GM12878 (cell line): ENCODE results near the gene NDUFA11. TPM values are rescaled to one million over a fixed set of nuclear protein-coding genes. Genes with fewer than 3 reads are reported as not detected.

Source experiments
- ASH2L ChIP-seq: fragments of 300-600, 200-600 bp; sonication (generic); IDR thresholded peaks from 2 replicates; pipeline ENCODE4 v1.6.1; 2017; ENCODE audit warnings: low read depth, mild to moderate bottlenecking, borderline replicate concordance
- E2F4 ChIP-seq: IDR thresholded peaks from 2 replicates; pipeline ENCODE4 v1.6.1; 2012; ENCODE audit warnings: low read depth, low read length, improper control_type of control experiment
- GATAD2B ChIP-seq: fragments of 450-650 bp; conservative IDR thresholded peaks from 2 replicates; pipeline ENCODE4 v1.6.1; 2017; ENCODE audit warnings: low read depth, mild to moderate bottlenecking, moderate library complexity
- JUNB ChIP-seq: IDR thresholded peaks from 2 replicates; pipeline ENCODE4 v1.6.1; 2016; ENCODE audit warnings: antibody characterized with exemption, mild to moderate bottlenecking
- KLF5 ChIP-seq: fragments of 450-650 bp; IDR thresholded peaks from 2 replicates; pipeline ENCODE4 v1.6.1; 2014; ENCODE audit warnings: mild to moderate bottlenecking; ENCODE audit not compliant: partially characterized antibody
- NFYA ChIP-seq: IDR thresholded peaks from 2 replicates; pipeline ENCODE4 v1.6.1; 2011; ENCODE audit warnings: low read depth, mild to moderate bottlenecking, low read length, improper control_type of control experiment, borderline replicate concordance
- NKRF ChIP-seq: fragments of 450-650 bp; conservative IDR thresholded peaks from 2 replicates; pipeline ENCODE4 v1.6.1; 2017; ENCODE audit warnings: mild to moderate bottlenecking, moderate library complexity
- POLR2AphosphoS2 ChIP-seq: IDR thresholded peaks from 2 replicates; pipeline ENCODE4 v1.6.1; 2011; ENCODE audit warnings: low read depth, mild to moderate bottlenecking, low read length, improper control_type of control experiment, moderate library complexity
- RAD21 ChIP-seq: IDR thresholded peaks from 2 replicates; pipeline ENCODE4 v1.6.1; 2011; ENCODE audit warnings: mild to moderate bottlenecking, low read depth, low read length, moderate library complexity; ENCODE audit not compliant: insufficient read depth
- REST ChIP-seq: IDR thresholded peaks from 2 replicates; pipeline ENCODE4 v1.6.1; 2012; ENCODE audit warnings: mild to moderate bottlenecking, low read depth, low read length
- SRF ChIP-seq, 2 experiments: IDR thresholded peaks; 2 replicates each; pipeline ENCODE4 v1.6.1; 2011; ENCODE audit warnings: low read depth in 2 of 2, low read length in 2 of 2, mild to moderate bottlenecking in 1 of 2, moderate library complexity in 1 of 2
- TCF7 ChIP-seq: IDR thresholded peaks from 2 replicates; pipeline ENCODE4 v1.6.1; 2014; ENCODE audit warnings: antibody characterized with exemption, borderline replicate concordance
- ZNF217 ChIP-seq: fragments of 450-650 bp; IDR thresholded peaks from 2 replicates; pipeline ENCODE4 v1.6.1; 2017; ENCODE audit warnings: antibody characterized with exemption, mild to moderate bottlenecking
- polyA plus RNA-seq, 11 experiments: library from polyadenylated mRNA; depleted of rRNA in 4 of 11; unstranded in 6 of 11; stranded (reverse) in 5 of 11; fragments of >200 nt; fragmentation: Nextera tagmentation in 4 of 11; fragmentation: Illumina TruSeq in 1 of 11; extraction: Ambion mirVana in 4 of 11; extraction: Trizol in 1 of 11; gene quantifications; 1 replicate in 1 of 11; 2 replicates in 10 of 11; pipeline versions ENCODE4 v1.2.1 to v1.2.3, GENCODE V29; 2011 to 2016; ENCODE audit warnings: inconsistent platforms in 2 of 11, missing spikeins in 2 of 11, low read depth in 1 of 11
- total RNA-seq, 4 experiments: library from RNA; depleted of rRNA in 3 of 4; stranded (reverse); fragments of >200 nt in 3 of 4; fragmentation: Illumina TruSeq in 1 of 4; extraction: Trizol in 1 of 4; gene quantifications; 2 replicates each; pipeline versions ENCODE4 v1.2.1 to v1.2.3, GENCODE V29; 2013 to 2021
- TF ChIP-seq, protein P1 (sequence below): fragments of 450-650 bp; IDR thresholded peaks from 2 replicates; pipeline ENCODE4 v1.6.1; 2017; ENCODE audit warnings: mild to moderate bottlenecking, moderate library complexity
- TF ChIP-seq, protein P2 (sequence below): fragments of 450-650 bp; IDR thresholded peaks from 2 replicates; pipeline ENCODE4 v1.6.1; 2016; ENCODE audit warnings: mild to moderate bottlenecking

Gene NDUFA11
- total and polyA plus RNA-seq, 10 of the 15 experiments (the other 5 are each of a cell fraction or from before 2014, with no cell fraction given), result 108 to 600 (median 289) TPM

DNA sequence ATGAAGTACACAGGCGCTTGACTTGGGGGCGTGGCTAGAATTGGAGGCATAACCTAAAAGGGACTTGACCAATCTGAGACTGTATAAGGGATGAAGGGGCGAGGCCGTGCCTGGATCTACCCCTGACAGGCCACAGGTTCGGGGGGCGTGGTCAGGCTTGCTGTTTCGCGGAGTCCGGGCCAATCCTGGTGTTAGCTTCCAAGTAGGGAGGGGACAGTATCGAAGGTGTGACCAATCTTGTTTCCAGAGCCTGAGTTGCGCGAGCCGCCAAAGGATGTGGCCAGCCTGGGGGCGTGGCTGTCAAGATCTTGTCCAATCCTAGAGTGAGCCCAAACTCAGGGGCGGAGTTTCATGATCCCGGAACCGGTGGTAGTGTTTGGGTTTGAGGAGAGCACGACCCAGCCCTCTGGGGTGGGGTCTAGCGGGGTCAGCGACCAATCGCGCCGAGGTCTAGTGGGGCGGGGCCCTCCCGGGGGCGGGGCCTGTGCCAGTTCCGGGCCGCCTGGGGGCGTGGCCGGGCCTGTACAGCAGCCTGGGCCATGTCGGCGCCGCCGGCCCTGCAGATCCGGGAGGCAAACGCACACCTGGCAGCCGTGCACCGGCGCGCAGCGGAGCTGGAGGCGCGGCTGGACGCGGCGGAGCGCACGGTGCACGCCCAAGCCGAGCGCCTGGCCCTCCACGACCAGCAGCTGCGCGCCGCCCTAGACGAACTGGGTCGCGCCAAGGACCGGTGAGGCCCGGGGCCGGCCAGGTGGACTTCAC is 943 bp upstream of the NDUFA11 start, which contains the start of gene VMAC (continued):
- TF ChIP-seq, protein P1, sequence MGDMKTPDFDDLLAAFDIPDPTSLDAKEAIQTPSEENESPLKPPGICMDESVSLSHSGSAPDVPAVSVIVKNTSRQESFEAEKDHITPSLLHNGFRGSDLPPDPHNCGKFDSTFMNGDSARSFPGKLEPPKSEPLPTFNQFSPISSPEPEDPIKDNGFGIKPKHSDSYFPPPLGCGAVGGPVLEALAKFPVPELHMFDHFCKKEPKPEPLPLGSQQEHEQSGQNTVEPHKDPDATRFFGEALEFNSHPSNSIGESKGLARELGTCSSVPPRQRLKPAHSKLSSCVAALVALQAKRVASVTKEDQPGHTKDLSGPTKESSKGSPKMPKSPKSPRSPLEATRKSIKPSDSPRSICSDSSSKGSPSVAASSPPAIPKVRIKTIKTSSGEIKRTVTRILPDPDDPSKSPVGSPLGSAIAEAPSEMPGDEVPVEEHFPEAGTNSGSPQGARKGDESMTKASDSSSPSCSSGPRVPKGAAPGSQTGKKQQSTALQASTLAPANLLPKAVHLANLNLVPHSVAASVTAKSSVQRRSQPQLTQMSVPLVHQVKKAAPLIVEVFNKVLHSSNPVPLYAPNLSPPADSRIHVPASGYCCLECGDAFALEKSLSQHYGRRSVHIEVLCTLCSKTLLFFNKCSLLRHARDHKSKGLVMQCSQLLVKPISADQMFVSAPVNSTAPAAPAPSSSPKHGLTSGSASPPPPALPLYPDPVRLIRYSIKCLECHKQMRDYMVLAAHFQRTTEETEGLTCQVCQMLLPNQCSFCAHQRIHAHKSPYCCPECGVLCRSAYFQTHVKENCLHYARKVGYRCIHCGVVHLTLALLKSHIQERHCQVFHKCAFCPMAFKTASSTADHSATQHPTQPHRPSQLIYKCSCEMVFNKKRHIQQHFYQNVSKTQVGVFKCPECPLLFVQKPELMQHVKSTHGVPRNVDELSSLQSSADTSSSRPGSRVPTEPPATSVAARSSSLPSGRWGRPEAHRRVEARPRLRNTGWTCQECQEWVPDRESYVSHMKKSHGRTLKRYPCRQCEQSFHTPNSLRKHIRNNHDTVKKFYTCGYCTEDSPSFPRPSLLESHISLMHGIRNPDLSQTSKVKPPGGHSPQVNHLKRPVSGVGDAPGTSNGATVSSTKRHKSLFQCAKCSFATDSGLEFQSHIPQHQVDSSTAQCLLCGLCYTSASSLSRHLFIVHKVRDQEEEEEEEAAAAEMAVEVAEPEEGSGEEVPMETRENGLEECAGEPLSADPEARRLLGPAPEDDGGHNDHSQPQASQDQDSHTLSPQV, result no peak
- TF ChIP-seq, protein P2, sequence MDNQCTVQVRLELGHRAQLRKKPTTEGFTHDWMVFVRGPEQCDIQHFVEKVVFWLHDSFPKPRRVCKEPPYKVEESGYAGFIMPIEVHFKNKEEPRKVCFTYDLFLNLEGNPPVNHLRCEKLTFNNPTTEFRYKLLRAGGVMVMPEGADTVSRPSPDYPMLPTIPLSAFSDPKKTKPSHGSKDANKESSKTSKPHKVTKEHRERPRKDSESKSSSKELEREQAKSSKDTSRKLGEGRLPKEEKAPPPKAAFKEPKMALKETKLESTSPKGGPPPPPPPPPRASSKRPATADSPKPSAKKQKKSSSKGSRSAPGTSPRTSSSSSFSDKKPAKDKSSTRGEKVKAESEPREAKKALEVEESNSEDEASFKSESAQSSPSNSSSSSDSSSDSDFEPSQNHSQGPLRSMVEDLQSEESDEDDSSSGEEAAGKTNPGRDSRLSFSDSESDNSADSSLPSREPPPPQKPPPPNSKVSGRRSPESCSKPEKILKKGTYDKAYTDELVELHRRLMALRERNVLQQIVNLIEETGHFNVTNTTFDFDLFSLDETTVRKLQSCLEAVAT, result no peak
- TF ChIP-seq KLF5, result peak; percentile 22
- no peak for TF ChIP-seq ASH2L
- TF ChIP-seq SRF (IDR thresholded peaks at IDR 0.05; ENCODE audit: low read depth in 2 of 2, low read length in 2 of 2), result peak; percentile 16 to 32; a peak in 2 of 4 replicates
- TF ChIP-seq NFYA, result no peak; the same call in 1 of the 2 replicates
- no peak for TF ChIP-seq ZNF217
- TF ChIP-seq RAD21, result no peak
- TF ChIP-seq POLR2AphosphoS2, result no peak; the same call in 1 of the 2 replicates
- TF ChIP-seq JUNB, result no peak
- peak; percentile 60; the same call in 1 of the 2 replicates for TF ChIP-seq GATAD2B
- peak; percentile 98 for TF ChIP-seq NKRF
- no peak for TF ChIP-seq REST
- TF ChIP-seq TCF7, result no peak
- no peak for TF ChIP-seq E2F4
